ENCODE data around the gene LRRC14B.

GRCh38 chr5:170971-171800, 20.1 kb upstream of the LRRC14B start:
- TF ChIP-seq CTCF (IDR thresholded peaks at IDR 0.05), result no peak
- TF ChIP-seq POLR2A (IDR thresholded peaks at IDR 0.05), result no peak

All from esophagus squamous epithelium (tissue), 4 donors.